H9 (cell line): ENCODE measurements around the gene NHLRC1. TPM values are rescaled to one million over a fixed set of nuclear protein-coding genes. Genes with fewer than 3 reads are reported as not detected.

Source experiments
- DNase-seq: peaks from one replicate; pipeline ENCODE4 v3.0.0-alpha.2; 2017
- H2AFZ ChIP-seq: one replicate; pipeline ENCODE4 v1.6.1; 2013; ENCODE audit warnings: mild to moderate bottlenecking, low read length, control low read depth, moderate library complexity
- H2AK5ac ChIP-seq: 2 replicates; pipeline ENCODE4 v1.6.1; 2013; ENCODE audit warnings: low read length, control low read depth, mixed read lengths; ENCODE audit not compliant: insufficient read length
- H2BK120ac ChIP-seq: one replicate; pipeline ENCODE4 v1.6.1; 2013; ENCODE audit warnings: low read depth, mild to moderate bottlenecking, low read length, control low read depth, inconsistent platforms; ENCODE audit not compliant: poor library complexity, severe bottlenecking
- H2BK12ac ChIP-seq: 2 replicates; pipeline ENCODE4 v1.6.1; 2013; ENCODE audit warnings: low read length, control low read depth, mixed read lengths, low read depth; ENCODE audit not compliant: insufficient read length
- H2BK15ac ChIP-seq: 2 replicates; pipeline ENCODE4 v1.6.1; 2013; ENCODE audit warnings: low read depth, low read length, control low read depth
- H2BK20ac ChIP-seq: one replicate; pipeline ENCODE4 v1.6.1; 2013; ENCODE audit warnings: low read depth, mild to moderate bottlenecking, low read length, control low read depth, inconsistent platforms; ENCODE audit not compliant: poor library complexity, severe bottlenecking
- H2BK5ac ChIP-seq: 2 replicates; pipeline ENCODE4 v1.6.1; 2013; ENCODE audit warnings: low read length, control low read depth, mixed read lengths; ENCODE audit not compliant: insufficient read length
- H3K14ac ChIP-seq: 2 replicates; pipeline ENCODE4 v1.6.1; 2013; ENCODE audit warnings: low read length, control low read depth; ENCODE audit not compliant: insufficient read depth
- H3K18ac ChIP-seq: 2 replicates; pipeline ENCODE4 v1.6.1; 2013; ENCODE audit warnings: low read depth, mild to moderate bottlenecking, mixed read lengths, low read length, control low read depth; ENCODE audit not compliant: insufficient read length
- H3K23ac ChIP-seq: 2 replicates; pipeline ENCODE4 v1.6.1; 2013; ENCODE audit warnings: low read length, control low read depth, mixed read lengths, low read depth; ENCODE audit not compliant: insufficient read length
- H3K23me2 ChIP-seq: 2 replicates; pipeline ENCODE4 v1.6.1; 2013; ENCODE audit warnings: low read depth, mild to moderate bottlenecking, mixed read lengths, low read length, control low read depth; ENCODE audit not compliant: insufficient read length, poor library complexity, severe bottlenecking
- H3K27ac ChIP-seq: 2 replicates; pipeline ENCODE4 v1.5.1; 2013; ENCODE audit warnings: low read length, control low read depth, mixed read lengths, low read depth; ENCODE audit not compliant: insufficient read length
- H3K27me3 ChIP-seq: 2 replicates; pipeline ENCODE4 v1.6.1; 2013; ENCODE audit warnings: low read length, control low read depth, inconsistent platforms; ENCODE audit not compliant: insufficient read depth
- H3K4ac ChIP-seq: 2 replicates; pipeline ENCODE4 v1.6.1; 2013; ENCODE audit warnings: low read depth, mild to moderate bottlenecking, control low read depth, inconsistent platforms, low read length, moderate library complexity
- H3K4me1 ChIP-seq: 2 replicates; pipeline ENCODE4 v1.6.1; 2013; ENCODE audit warnings: low read length, control low read depth, inconsistent platforms; ENCODE audit not compliant: insufficient read depth
- H3K4me2 ChIP-seq: 2 replicates; pipeline ENCODE4 v1.6.1; 2013; ENCODE audit warnings: low read length, control low read depth, mixed read lengths; ENCODE audit not compliant: insufficient read length, insufficient read depth
- H3K56ac ChIP-seq: 2 replicates; pipeline ENCODE4 v1.6.1; 2013; ENCODE audit warnings: low read depth, mild to moderate bottlenecking, mixed read lengths, low read length, control low read depth; ENCODE audit not compliant: insufficient read length
- H3K79me1 ChIP-seq: 2 replicates; pipeline ENCODE4 v1.6.1; 2013; ENCODE audit warnings: low read depth, mild to moderate bottlenecking, moderate library complexity, low read length, control low read depth, inconsistent platforms; ENCODE audit not compliant: insufficient read depth, poor library complexity, severe bottlenecking
- H3K79me2 ChIP-seq: 2 replicates; pipeline ENCODE4 v1.6.1; 2013; ENCODE audit warnings: low read length, control low read depth, inconsistent platforms; ENCODE audit not compliant: insufficient read depth
- H3K9ac ChIP-seq: 2 replicates; pipeline ENCODE4 v1.6.1; 2013; ENCODE audit warnings: low read length, control low read depth, mixed read lengths; ENCODE audit not compliant: insufficient read length; ENCODE audit errors: extremely low read depth
- H3K9me3 ChIP-seq: one replicate; pipeline ENCODE4 v1.6.1; 2013; ENCODE audit warnings: low read depth, low read length, inconsistent platforms; ENCODE audit not compliant: control insufficient read depth
- H3T11ph ChIP-seq: one replicate; pipeline ENCODE4 v1.6.1; 2013; ENCODE audit warnings: mild to moderate bottlenecking, low read length, control low read depth, inconsistent platforms
- H4K20me1 ChIP-seq: one replicate; pipeline ENCODE4 v1.6.1; 2013; ENCODE audit not compliant: control insufficient read depth, insufficient read length, insufficient read depth
- H4K5ac ChIP-seq: 2 replicates; pipeline ENCODE4 v1.6.1; 2013; ENCODE audit warnings: low read depth, mild to moderate bottlenecking, mixed read lengths, low read length, control low read depth; ENCODE audit not compliant: insufficient read length
- H4K8ac ChIP-seq: replicated peaks from 2 replicates; pipeline ENCODE4 v1.6.1; 2013; ENCODE audit warnings: low read length, control low read depth, mixed read lengths, low read depth; ENCODE audit not compliant: insufficient read length
- H4K91ac ChIP-seq: 2 replicates; pipeline ENCODE4 v1.6.1; 2013; ENCODE audit warnings: low read depth, mild to moderate bottlenecking, moderate library complexity, mixed read lengths, low read length, control low read depth; ENCODE audit not compliant: insufficient read length
- H3K27ac Mint-ChIP-seq, 3 experiments: 2 replicates in 2 of 3; 3 replicates in 1 of 3; pipeline ENCODE4 v1.8.0; 2020 to 2021; ENCODE audit warnings: mixed read lengths in 3 of 3, mild to moderate bottlenecking in 1 of 3, moderate library complexity in 1 of 3
- H3K27me3 Mint-ChIP-seq: 2 replicates; pipeline ENCODE4 v1.8.0; 2021; ENCODE audit warnings: low read depth, mild to moderate bottlenecking, moderate library complexity, mixed read lengths
- H3K36me3 Mint-ChIP-seq, 3 experiments: 2 replicates in 2 of 3; 3 replicates in 1 of 3; pipeline ENCODE4 v1.8.0; 2020 to 2021; ENCODE audit warnings: low read depth in 3 of 3, mixed read lengths in 3 of 3; ENCODE audit not compliant: insufficient read depth in 1 of 3
- H3K4me1 Mint-ChIP-seq, 2 experiments: 2 replicates each; pipeline ENCODE4 v1.8.0; 2020; ENCODE audit warnings: mixed read lengths in 2 of 2
- H3K4me3 Mint-ChIP-seq, 2 experiments: 2 replicates in 1 of 2; 3 replicates in 1 of 2; pipeline ENCODE4 v1.8.0; 2020 to 2021; ENCODE audit warnings: mild to moderate bottlenecking in 2 of 2, mixed read lengths in 2 of 2, moderate library complexity in 1 of 2
- H3K9me3 Mint-ChIP-seq, 2 experiments: 2 replicates in 1 of 2; 3 replicates in 1 of 2; pipeline ENCODE4 v1.8.0; 2020; ENCODE audit warnings: mild to moderate bottlenecking in 2 of 2, mixed read lengths in 2 of 2, moderate library complexity in 1 of 2
- CTCF ChIP-seq: fragments of 200-600 bp; sonication (generic); conservative IDR thresholded peaks from 3 replicates; pipeline ENCODE4 v1.8.0; 2021; ENCODE audit warnings: antibody characterized with exemption, mild to moderate bottlenecking
- WGBS: extraction: QIAGEN DNeasy Blood & Tissue Kit; methylation state at CpG from one replicate; pipeline ENCODE4 v1.1.7; 2013; ENCODE audit warnings: missing lambda C conversion rate, low lambda C conversion rate, mixed read lengths; ENCODE audit not compliant: insufficient read length; ENCODE audit errors: extremely low coverage; 5-methylcytosine and 5-hydroxymethylcytosine counted together
- total RNA-seq: library from RNA; stranded (reverse); gene quantifications from 2 replicates; pipeline ENCODE4 v1.2.1, GENCODE V29; 2021

NHLRC1 gene
- total RNA-seq, 1 experiment from 2014 or later, result 1.5 TPM

GRCh38 chr6:18132346-18132745 is 9.9 kb upstream of the NHLRC1 start:
- no peak overlapping the region for H3K56ac ChIP-seq
- H3K27me3 ChIP-seq, result no peaks in the 10 kb centered on the region
- no peak overlapping the region for H3K23ac ChIP-seq
- H3K23me2 ChIP-seq, result no peaks in the 10 kb centered on the region
- no peak overlapping the region for H2AFZ ChIP-seq
- no peak overlapping the region for H2BK20ac ChIP-seq
- no peaks in the 10 kb centered on the region for H3K27me3 Mint-ChIP-seq
- no peak overlapping the region for H4K5ac ChIP-seq
- no peaks in the 10 kb centered on the region for H3K4me1 ChIP-seq
- H2AK5ac ChIP-seq, result no peak overlapping the region
- H3T11ph ChIP-seq, result no peak overlapping the region
- TF ChIP-seq CTCF, result no peak
- H3K36me3 Mint-ChIP-seq, result peaks cover 2 to 30% (median 24%) of the 10 kb centered on the region in 3 experiments; a peak in 5 of 7 replicates
- no peak overlapping the region for H2BK5ac ChIP-seq
- H3K4me3 Mint-ChIP-seq, result no peak overlapping the region
- no peak overlapping the region for H3K4me2 ChIP-seq
- no peaks in the 10 kb centered on the region for H3K9me3 ChIP-seq
- H3K4ac ChIP-seq, result no peak overlapping the region
- H3K9ac ChIP-seq, result no peak overlapping the region
- H4K8ac ChIP-seq, result no peak overlapping the region
- no peak overlapping the region for H4K91ac ChIP-seq
- no peaks in the 10 kb centered on the region for H4K20me1 ChIP-seq
- no peak overlapping the region for H2BK120ac ChIP-seq
- H3K4me1 Mint-ChIP-seq, result no peaks in the 10 kb centered on the region
- H2BK12ac ChIP-seq, result no peak overlapping the region
- WGBS, result no CpG with 5 or more reads among the region's 3 CpGs
- DNase-seq, result no peak
- H3K18ac ChIP-seq, result no peak overlapping the region
- H3K14ac ChIP-seq, result no peak overlapping the region
- H3K9me3 Mint-ChIP-seq, result no peaks in the 10 kb centered on the region
- no peaks in the 10 kb centered on the region for H3K79me1 ChIP-seq
- H3K27ac Mint-ChIP-seq, result peak overlapping the region in 1 of 3 experiments; percentile 70; a peak in 1 of 7 replicates
- H3K27ac ChIP-seq, result no peak overlapping the region
- H3K79me2 ChIP-seq, result no peaks in the 10 kb centered on the region
- no peak overlapping the region for H2BK15ac ChIP-seq
